OCI-LY3 (cell line): ENCODE data around the gene GANAB.

ENCODE experiments used
- CTCF ChIP-seq: fragments of 200-600, 300-600 bp; sonication (generic); IDR thresholded peaks from 2 replicates; pipeline ENCODE4 v1.5.1; 2014; ENCODE audit warnings: antibody characterized with exemption, low read length, low read depth
- EZH2phosphoT487 ChIP-seq: fragments of 200-600 bp; shearing (Covaris generic); IDR thresholded peaks from 2 replicates; pipeline ENCODE4 v1.6.1; 2018; ENCODE audit warnings: antibody characterized with exemption, mixed run types, low read depth

GRCh38 chr11:62654297-62654696, 7.9 kb upstream of the GANAB start:
- no peak for TF ChIP-seq CTCF
- no peak for TF ChIP-seq EZH2phosphoT487
